ENCODE data around the gene CCND1.

The CCND1 gene

GRCh38 chr11:69653406-69653960, 12.5 kb downstream of the CCND1 start:
- no peak for DNase-seq (ENCODE audit: low spot score)

DNA sequence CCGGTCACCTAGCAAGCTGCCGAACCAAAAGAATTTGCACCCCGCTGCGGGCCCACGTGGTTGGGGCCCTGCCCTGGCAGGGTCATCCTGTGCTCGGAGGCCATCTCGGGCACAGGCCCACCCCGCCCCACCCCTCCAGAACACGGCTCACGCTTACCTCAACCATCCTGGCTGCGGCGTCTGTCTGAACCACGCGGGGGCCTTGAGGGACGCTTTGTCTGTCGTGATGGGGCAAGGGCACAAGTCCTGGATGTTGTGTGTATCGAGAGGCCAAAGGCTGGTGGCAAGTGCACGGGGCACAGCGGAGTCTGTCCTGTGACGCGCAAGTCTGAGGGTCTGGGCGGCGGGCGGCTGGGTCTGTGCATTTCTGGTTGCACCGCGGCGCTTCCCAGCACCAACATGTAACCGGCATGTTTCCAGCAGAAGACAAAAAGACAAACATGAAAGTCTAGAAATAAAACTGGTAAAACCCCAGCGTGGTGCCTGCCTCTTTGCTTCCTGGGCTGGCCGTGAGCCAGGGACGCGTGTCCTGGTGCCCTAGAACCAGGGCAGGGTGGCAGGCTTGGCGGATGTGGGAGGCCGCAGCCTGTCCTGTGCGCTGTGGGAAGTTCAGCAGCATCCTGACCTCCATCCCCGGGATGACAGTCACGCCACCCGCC, 13.2 kb downstream of the CCND1 start:
- DNase-seq (ENCODE audit: low spot score), result peak; percentile 30

DNA sequence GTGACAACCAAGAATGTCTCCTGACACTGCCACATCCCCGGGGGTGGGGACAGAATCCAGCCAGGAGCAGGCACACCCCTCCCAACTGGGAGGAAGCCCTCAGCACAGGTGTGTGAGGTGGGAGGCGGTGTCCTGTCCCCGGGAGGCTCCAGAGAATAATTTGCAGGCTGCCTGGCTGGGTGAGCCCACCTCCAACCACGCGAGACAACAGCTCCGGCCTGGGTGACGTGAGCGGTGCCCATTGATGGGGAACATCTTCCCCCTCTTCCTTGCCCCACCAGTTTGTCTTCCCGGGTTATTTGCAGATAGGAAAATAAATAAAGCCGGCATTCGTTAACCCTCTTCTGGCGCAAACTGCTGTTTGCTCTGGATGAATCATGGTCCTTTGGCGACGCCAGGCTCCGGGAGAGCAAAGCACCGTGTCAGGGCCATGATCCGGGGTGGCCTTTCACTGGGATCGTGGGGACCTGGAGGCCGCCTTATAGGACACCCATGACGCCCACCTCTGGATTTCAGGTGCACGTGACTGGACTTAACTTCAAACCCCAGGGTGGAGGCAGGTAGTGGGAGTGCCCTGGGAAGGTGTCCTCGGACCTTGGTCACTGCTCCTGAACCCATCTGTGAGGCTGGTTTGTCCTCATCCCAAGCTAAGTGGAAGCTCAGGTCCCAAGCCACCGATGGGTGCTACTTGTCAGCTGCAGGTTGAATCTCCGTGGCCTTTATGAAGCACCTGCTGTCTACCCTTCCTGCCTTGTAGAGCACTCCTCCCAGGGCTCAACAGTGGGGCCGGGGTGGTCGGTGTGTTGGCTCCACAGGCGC, 13.9 kb downstream of the CCND1 start:
- peak; percentile 42 for DNase-seq (ENCODE audit: low spot score)

DNA sequence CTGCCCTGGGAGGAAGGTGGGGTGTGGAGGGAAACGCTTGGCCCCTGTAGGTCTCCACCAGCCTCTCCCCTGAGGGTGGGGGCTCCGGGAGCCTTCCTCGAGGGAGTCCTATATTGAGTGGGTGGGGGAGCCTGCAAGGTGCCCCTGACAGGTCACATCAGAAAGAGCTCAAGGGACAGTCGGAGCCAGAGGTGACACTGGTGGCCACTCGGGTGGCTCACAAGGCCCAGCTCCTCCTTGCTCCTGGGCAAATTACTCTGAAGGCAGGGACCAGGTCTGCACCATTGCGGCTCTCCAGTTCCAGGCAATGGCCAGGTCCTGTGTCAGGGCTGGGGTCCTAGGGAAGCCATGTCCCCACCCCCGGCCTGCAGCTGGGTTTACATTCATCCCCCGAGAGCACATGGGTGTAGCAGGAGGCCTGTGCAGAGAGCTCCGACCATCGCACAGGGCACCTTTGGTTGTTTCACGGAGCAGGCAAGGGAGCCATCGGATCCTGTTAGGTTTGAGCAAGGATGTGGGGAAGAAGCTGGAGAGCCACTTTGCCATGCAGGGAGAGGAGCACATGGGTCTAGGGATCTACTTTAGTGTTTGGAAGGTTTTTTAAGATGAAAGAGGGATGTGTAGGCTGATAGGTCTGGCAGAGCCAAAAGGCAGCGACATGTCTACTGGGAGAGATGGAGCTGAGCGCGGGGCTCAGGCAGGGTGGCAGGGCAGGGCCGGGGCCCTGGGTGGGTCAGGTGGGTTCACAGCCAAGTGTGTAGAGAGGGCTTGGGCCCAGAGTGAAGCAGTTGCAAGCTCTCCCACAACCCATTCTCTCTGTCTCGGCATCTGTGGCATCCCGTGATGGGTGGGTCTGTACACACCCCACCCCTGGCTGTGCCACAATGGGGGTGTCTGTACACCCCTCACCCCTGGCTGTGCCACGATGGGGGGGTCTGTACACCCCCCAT, 14.8 kb downstream of the CCND1 start:
- peak; percentile 33 for DNase-seq (ENCODE audit: low spot score)

GRCh38 chr11:69656536-69657455, 15.8 kb downstream of the CCND1 start:
- no peak for DNase-seq (ENCODE audit: low spot score)

GRCh38 chr11:69657456-69657910, 16.5 kb downstream of the CCND1 start:
- DNase-seq (ENCODE audit: low spot score), result no peak

GRCh38 chr11:69657911-69658625, 17.1 kb downstream of the CCND1 start:
- peak; percentile 47 for DNase-seq (ENCODE audit: low spot score)

GRCh38 chr11:69658626-69659450, 17.9 kb downstream of the CCND1 start:
- no peak for DNase-seq (ENCODE audit: low spot score)

- DNase-seq (ENCODE audit: low spot score), result no peak
Measured at GRCh38 chr11:69659591-69659990, 18.6 kb downstream of the CCND1 start.

GRCh38 chr11:69660001-69660500, 19.1 kb downstream of the CCND1 start:
- no peak for DNase-seq (ENCODE audit: low spot score)

- no peak for DNase-seq (ENCODE audit: low spot score)
Measured at GRCh38 chr11:69661413-69661715, 20.4 kb downstream of the CCND1 start.

GRCh38 chr11:69662021-69662698, 21.2 kb downstream of the CCND1 start:
- no peak for DNase-seq (ENCODE audit: low spot score)

DNA sequence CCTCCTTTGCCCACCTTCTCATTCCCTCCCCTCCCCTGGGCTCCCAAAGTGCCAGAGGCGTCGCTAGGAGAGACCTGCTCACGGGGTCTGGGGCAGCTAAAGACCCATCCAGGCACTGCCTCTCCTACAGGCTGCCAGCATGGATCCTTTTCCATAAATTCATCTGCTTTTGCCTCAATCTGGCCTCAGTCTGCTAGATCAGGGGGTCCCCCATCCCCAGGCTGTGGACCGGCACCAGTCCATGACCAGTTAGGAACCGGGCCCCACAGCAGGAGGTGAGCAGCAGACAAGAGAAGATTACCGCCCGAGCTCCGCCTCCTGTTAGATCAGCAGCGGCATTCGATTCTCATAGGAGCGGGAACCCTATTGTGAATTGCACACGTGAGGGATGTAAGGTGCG, 21.9 kb downstream of the CCND1 start:
- no peak for DNase-seq (ENCODE audit: low spot score)

GRCh38 chr11:69663326-69663725, 22.4 kb downstream of the CCND1 start:
- DNase-seq (ENCODE audit: low spot score), result no peak

DNA sequence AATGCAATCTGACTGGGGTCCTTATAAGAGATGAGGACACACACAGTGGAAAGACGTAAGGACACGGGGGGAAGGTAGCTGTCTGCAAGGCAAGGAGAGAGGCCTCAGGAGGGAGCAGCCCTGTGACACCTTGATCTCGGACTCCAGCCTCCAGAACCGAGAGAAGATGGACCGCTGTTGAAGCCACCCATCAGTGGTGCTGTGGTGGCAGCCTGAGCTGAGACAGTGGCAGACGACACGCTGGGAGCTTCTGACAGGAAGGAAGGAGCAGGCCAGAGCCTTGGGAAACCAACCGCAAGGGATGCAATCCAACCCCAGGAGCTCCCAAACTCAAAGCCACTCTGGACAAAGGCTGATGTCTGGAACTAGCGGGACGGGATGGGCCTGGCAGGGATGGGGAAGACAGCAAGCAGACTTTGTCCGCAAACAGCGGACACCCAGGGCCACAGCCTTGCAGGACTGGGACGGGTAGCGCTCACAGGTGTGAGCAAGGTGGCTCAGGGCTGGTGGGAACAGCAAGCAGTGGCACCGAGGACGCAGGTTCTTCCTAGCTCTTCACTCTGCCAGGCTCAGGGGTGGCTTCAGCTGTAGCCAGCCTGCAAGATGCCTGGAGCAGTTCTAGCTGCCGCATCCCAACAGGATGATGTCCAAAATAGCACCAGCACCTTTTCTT, 23.3 kb downstream of the CCND1 start:
- no peak for DNase-seq (ENCODE audit: low spot score)

GRCh38 chr11:69664901-69665300, 23.9 kb downstream of the CCND1 start:
- DNase-seq (ENCODE audit: low spot score), result no peak

GRCh38 chr11:69665669-69666068, 24.7 kb downstream of the CCND1 start:
- no peak for DNase-seq (ENCODE audit: low spot score)

- DNase-seq (ENCODE audit: low spot score), result no peak
Measured at GRCh38 chr11:69666261-69666660, 25.3 kb downstream of the CCND1 start.
